KOPT-K1 (cell line): Measurements from ENCODE around the gene UGT1A7.

Experiments used
- H3K27ac ChIP-seq: fragments of 200-600 bp; sonication (generic); 2 replicates; pipeline ENCODE4 v1.5.1; 2016; ENCODE audit warnings: antibody characterized with exemption, mild to moderate bottlenecking, low read depth, low read length; ENCODE audit not compliant: poor library complexity, severe bottlenecking
- H3K36me3 ChIP-seq: fragments of 200-600 bp; sonication (generic); 2 replicates; pipeline ENCODE4 v1.5.1; 2017; ENCODE audit warnings: antibody characterized with exemption, mild to moderate bottlenecking, low read length, moderate library complexity; ENCODE audit not compliant: insufficient read depth
- H3K9me3 ChIP-seq: fragments of 200-600 bp; sonication (generic); 2 replicates; pipeline ENCODE4 v1.5.1; 2017; ENCODE audit warnings: antibody characterized with exemption, low read length, mild to moderate bottlenecking; ENCODE audit not compliant: insufficient read depth, poor library complexity, severe bottlenecking

The UGT1A7 gene

GRCh38 chr2:233780771-233781170 lies 99.1 kb downstream of the UGT1A7 start:
- peaks cover 21% of the 10 kb centered on the region for H3K9me3 ChIP-seq

GRCh38 chr2:233789554-233789953 lies 107.9 kb downstream of the UGT1A7 start:
- Histone ChIP-seq H3K36me3 (no peaks in the 10 kb centered on the region), H3K9me3 (peaks cover 9% of the 10 kb centered on the region), H3K27ac (no peak overlapping the region)

More at GRCh38 chr2:233780771-233781170, 99.1 kb downstream of the UGT1A7 start:
- Histone ChIP-seq H3K36me3 (no peaks in the 10 kb centered on the region), H3K27ac (no peak overlapping the region)

GRCh38 chr2:233791151-233791882 lies 109.6 kb downstream of the UGT1A7 start:
- H3K36me3 ChIP-seq: no peaks in the 10 kb centered on the region
- H3K27ac ChIP-seq: no peak overlapping the region
- H3K9me3 ChIP-seq: peaks cover 1% of the 10 kb centered on the region

GRCh38 chr2:233791883-233792329 lies 110.2 kb downstream of the UGT1A7 start:
- H3K36me3 ChIP-seq: no peaks in the 10 kb centered on the region
- no peak overlapping the region for H3K27ac ChIP-seq
- no peaks in the 10 kb centered on the region for H3K9me3 ChIP-seq

GRCh38 chr2:233792720-233793119 lies 111.0 kb downstream of the UGT1A7 start:
- Histone ChIP-seq H3K27ac (no peak overlapping the region), H3K9me3 (no peaks in the 10 kb centered on the region), H3K36me3 (no peaks in the 10 kb centered on the region)

GRCh38 chr2:233793465-233794127 lies 111.9 kb downstream of the UGT1A7 start:
- Histone ChIP-seq H3K9me3 (no peaks in the 10 kb centered on the region), H3K27ac (no peak overlapping the region), H3K36me3 (no peaks in the 10 kb centered on the region)

- Histone ChIP-seq H3K9me3 (no peaks in the 10 kb centered on the region), H3K27ac (no peak overlapping the region), H3K36me3 (no peaks in the 10 kb centered on the region)
These were observed 112.5 kb downstream of the UGT1A7 start for GRCh38 chr2:233794128-233794658.

- Histone ChIP-seq H3K9me3 (no peaks in the 10 kb centered on the region), H3K27ac (no peak overlapping the region)
These were observed 114.1 kb downstream of the UGT1A7 start for GRCh38 chr2:233795735-233796171.

GRCh38 chr2:233796254-233796653 lies 114.6 kb downstream of the UGT1A7 start:
- no peaks in the 10 kb centered on the region for H3K9me3 ChIP-seq
- H3K36me3 ChIP-seq: no peaks in the 10 kb centered on the region
- no peak overlapping the region for H3K27ac ChIP-seq

More at GRCh38 chr2:233795735-233796171, 114.1 kb downstream of the UGT1A7 start:
- no peaks in the 10 kb centered on the region for H3K36me3 ChIP-seq

- no peak overlapping the region for H3K27ac ChIP-seq
- no peaks in the 10 kb centered on the region for H3K36me3 ChIP-seq
- no peaks in the 10 kb centered on the region for H3K9me3 ChIP-seq
These were observed 116.8 kb downstream of the UGT1A7 start for GRCh38 chr2:233798335-233799086.

GRCh38 chr2:233799087-233799665 lies 117.5 kb downstream of the UGT1A7 start:
- no peak overlapping the region for H3K27ac ChIP-seq
- no peaks in the 10 kb centered on the region for H3K9me3 ChIP-seq
- no peaks in the 10 kb centered on the region for H3K36me3 ChIP-seq

- no peak overlapping the region for H3K27ac ChIP-seq
These were observed 118.0 kb downstream of the UGT1A7 start for GRCh38 chr2:233799716-233800115.

GRCh38 chr2:233800208-233800607 lies 118.5 kb downstream of the UGT1A7 start:
- no peak overlapping the region for H3K27ac ChIP-seq

More at GRCh38 chr2:233799716-233800115, 118.0 kb downstream of the UGT1A7 start:
- no peaks in the 10 kb centered on the region for H3K9me3 ChIP-seq
- H3K36me3 ChIP-seq: no peaks in the 10 kb centered on the region

GRCh38 chr2:233801357-233802131 lies 119.8 kb downstream of the UGT1A7 start:
- no peaks in the 10 kb centered on the region for H3K9me3 ChIP-seq
- H3K27ac ChIP-seq: no peak overlapping the region
- H3K36me3 ChIP-seq: no peaks in the 10 kb centered on the region

More at GRCh38 chr2:233800208-233800607, 118.5 kb downstream of the UGT1A7 start:
- no peaks in the 10 kb centered on the region for H3K36me3 ChIP-seq
- no peaks in the 10 kb centered on the region for H3K9me3 ChIP-seq
